Cardiac muscle cell (in vitro differentiated cells and primary cell): ENCODE measurements around the gene PIK3R2. TPM values are rescaled to one million over a fixed set of nuclear protein-coding genes. Genes with fewer than 3 reads are reported as not detected.

ENCODE experiments used
- DNase-seq, 2 donors: peaks; one replicate each; pipeline versions ENCODE4 v3.0.0 to v3.0.0-alpha.2; 2010 to 2017; ENCODE audit warnings: low read depth in 1 of 2, low spot score in 1 of 2
- H3K27ac ChIP-seq: fragments of 200-600 bp; sonication (generic); 2 replicates; pipeline ENCODE4 v1.5.1; 2016
- H3K27me3 ChIP-seq: fragments of 200-600 bp; sonication (generic); 2 replicates; pipeline ENCODE4 v1.6.0; 2016; ENCODE audit warnings: control low read depth
- H3K36me3 ChIP-seq: fragments of 200-600 bp; sonication (generic); 2 replicates; pipeline ENCODE4 v1.5.1; 2016; ENCODE audit warnings: control low read depth
- H3K4me1 ChIP-seq: fragments of 200-600 bp; sonication (generic); 2 replicates; pipeline ENCODE4 v1.8.1; 2017; ENCODE audit warnings: low read depth, mild to moderate bottlenecking, mixed run types
- H3K4me3 ChIP-seq: fragments of 200-600 bp; sonication (generic); 2 replicates; pipeline ENCODE4 v1.5.1; 2016; ENCODE audit warnings: mild to moderate bottlenecking
- H3K9me3 ChIP-seq: fragments of 200-600 bp; sonication (generic); 2 replicates; pipeline ENCODE4 v1.5.1; 2017; ENCODE audit warnings: low read depth, mild to moderate bottlenecking, control low read depth
- CTCF ChIP-seq: IDR thresholded peaks from 2 replicates; pipeline ENCODE4 v1.5.1; 2012; ENCODE audit warnings: low read depth, mild to moderate bottlenecking, low read length
- polyA plus RNA-seq: library from polyadenylated mRNA; unstranded; fragments of >200 nt; fragmentation: Nextera tagmentation; extraction: Ambion mirVana; gene quantifications from 2 replicates; pipeline ENCODE4 v1.2.1, GENCODE V29; 2016
- total RNA-seq: library from RNA; depleted of rRNA; stranded (reverse); fragments of >200 nt; gene quantifications from 2 replicates; pipeline ENCODE4 v1.2.3, GENCODE V29; 2016

PIK3R2 gene
- total and polyA plus RNA-seq, 2 experiments from 2014 or later = 53.8 to 64.7 TPM

- Histone ChIP-seq H3K4me3 (peak overlapping the region; percentile 60), H3K27me3 (no peaks in the 10 kb centered on the region), H3K27ac (no peak overlapping the region), H3K36me3 (peaks cover 15% of the 10 kb centered on the region), H3K4me1 (peaks cover 10% of the 10 kb centered on the region), H3K9me3 (no peaks in the 10 kb centered on the region)
- peak; percentile 29 to 42 for DNase-seq
- TF ChIP-seq CTCF = peak; percentile 23
Measured at GRCh38 chr19:18202778-18203407, 49.9 kb downstream of the PIK3R2 start.

GRCh38 chr19:18203408-18203862, 50.5 kb downstream of the PIK3R2 start:
- H3K4me1 ChIP-seq = peaks cover 10% of the 10 kb centered on the region
- no peaks in the 10 kb centered on the region for H3K27me3 ChIP-seq
- TF ChIP-seq CTCF = no peak
- H3K9me3 ChIP-seq = no peaks in the 10 kb centered on the region
- no peak overlapping the region for H3K27ac ChIP-seq
- peak in 1 of 2 donors; percentile 22 for DNase-seq
- H3K4me3 ChIP-seq = peak overlapping the region; percentile 60
- H3K36me3 ChIP-seq = peaks cover 12% of the 10 kb centered on the region

- Histone ChIP-seq H3K4me1 (peaks cover 10% of the 10 kb centered on the region), H3K27ac (peak within 1 kb of the TSS; percentile 94), H3K9me3 (no peaks in the 10 kb centered on the region), H3K36me3 (peaks cover 10% of the 10 kb centered on the region), H3K4me3 (peak within 1 kb of the TSS; percentile 60), H3K27me3 (no peaks in the 10 kb centered on the region)
- DNase-seq = peak; percentile 100
- TF ChIP-seq CTCF = no peak
Measured at GRCh38 chr19:18203863-18204393, 51.0 kb downstream of the PIK3R2 start, which contains the start of gene RAB3A. TSS of gene RAB3A (minus strand) at chr19:18204042. CDS start at chr19:18202740, 1,302 bp downstream.

- Histone ChIP-seq H3K27ac (peak overlapping the region; percentile 94), H3K4me1 (peaks cover 10% of the 10 kb centered on the region), H3K4me3 (peak overlapping the region; percentile 56), H3K27me3 (no peaks in the 10 kb centered on the region), H3K9me3 (no peaks in the 10 kb centered on the region), H3K36me3 (peaks cover 9% of the 10 kb centered on the region)
- DNase-seq = peak in 1 of 2 donors; percentile 84
- TF ChIP-seq CTCF = no peak
Measured at GRCh38 chr19:18204394-18205199, 51.6 kb downstream of the PIK3R2 start.

- peak; percentile 77 to 82 for DNase-seq
- H3K27ac ChIP-seq = peak overlapping the region; percentile 94
- no peaks in the 10 kb centered on the region for H3K27me3 ChIP-seq
- peaks cover 5% of the 10 kb centered on the region for H3K36me3 ChIP-seq
- H3K4me3 ChIP-seq = peak overlapping the region; percentile 56
- H3K4me1 ChIP-seq = peaks cover 10% of the 10 kb centered on the region
- H3K9me3 ChIP-seq = no peaks in the 10 kb centered on the region
- no peak for TF ChIP-seq CTCF
Measured at GRCh38 chr19:18205200-18205892, 52.4 kb downstream of the PIK3R2 start.
